Spinal cord (tissue), 10 donors: ENCODE measurements around the gene DGKE. TPM values are rescaled to one million over a fixed set of nuclear protein-coding genes. Genes with fewer than 3 reads are reported as not detected.
A peak's percentile ranks its signal among the peaks of the same experiment; 100 is the strongest.

ENCODE experiments used
- DNase-seq, 6 donors: peaks; one replicate each; pipeline versions ENCODE4 v3.0.0 to v3.0.0-alpha.2; 2013 to 2015; ENCODE audit warnings: low spot score in 6 of 6, low read depth in 4 of 6
- H3K27ac ChIP-seq: one replicate; pipeline ENCODE4 v1.5.1; 2013; ENCODE audit warnings: low read depth, low read length, control low read depth
- H3K27me3 ChIP-seq: one replicate; pipeline ENCODE4 v1.6.1; 2013; ENCODE audit warnings: low read length; ENCODE audit not compliant: control insufficient read depth, insufficient read depth
- H3K36me3 ChIP-seq: one replicate; pipeline ENCODE4 v1.6.1; 2013; ENCODE audit warnings: low read length; ENCODE audit not compliant: control insufficient read depth, insufficient read depth
- H3K4me1 ChIP-seq: one replicate; pipeline ENCODE4 v1.6.1; 2013; ENCODE audit warnings: low read length; ENCODE audit not compliant: control insufficient read depth, insufficient read depth
- H3K4me3 ChIP-seq: one replicate; pipeline ENCODE4 v1.5.1; 2013; ENCODE audit warnings: low read depth, low read length, control low read depth
- H3K9me3 ChIP-seq: one replicate; pipeline ENCODE4 v1.6.1; 2013; ENCODE audit warnings: low read length; ENCODE audit not compliant: control insufficient read depth, insufficient read depth
- WGBS: methylation state at CpG from one replicate; pipeline ENCODE4 v1.1.5; 2013; ENCODE audit warnings: missing lambda C conversion rate; ENCODE audit not compliant: insufficient coverage; 5-methylcytosine and 5-hydroxymethylcytosine counted together
- long read RNA-seq, 4 donors: transcript quantifications; one replicate each; lab custom pipeline, GENCODE V29; 2026
- polyA plus RNA-seq, 2 donors: library from polyadenylated mRNA; unstranded; fragments of 120-200 nt; gene quantifications; one replicate each; pipeline ENCODE4 v1.2.1, GENCODE V29; 2013; ENCODE audit not compliant: insufficient read length in 2 of 2
- total RNA-seq, 2 donors: library from RNA; depleted of rRNA in 1 of 2; stranded (reverse); fragments of 120-200 nt in 1 of 2; fragments of >200 nt in 1 of 2; gene quantifications; one replicate each; pipeline versions ENCODE4 v1.2.3 to v1.2.4, GENCODE V29; 2013 to 2014
- donor health status: healthy.

DGKE gene
- total RNA-seq, result 10 to 100 TPM; 11.4 to 38.1 TPM
- 10 to 100 TPM; 11.0 to 12.0 TPM for polyA plus RNA-seq
- long read RNA-seq, donor 1, full-length matches to known transcripts, result 2 of 2 reads
- long read RNA-seq, donor 1, partial matches to known transcripts, result 0 of 2 reads
- long read RNA-seq, donor 1, other reads (novel, unspliced or antisense), result 0 of 2 reads
- long read RNA-seq, donor 2, partial matches to known transcripts, result 0 of 1 reads
- long read RNA-seq, donor 2, other reads (novel, unspliced or antisense), result 0 of 1 reads
- long read RNA-seq, donor 3, full-length matches to known transcripts, result 1 of 1 reads
- long read RNA-seq, donor 3, partial matches to known transcripts, result 0 of 1 reads
- long read RNA-seq, donor 3, other reads (novel, unspliced or antisense), result 0 of 1 reads
- long read RNA-seq, donor 4, result 0 reads

DNA sequence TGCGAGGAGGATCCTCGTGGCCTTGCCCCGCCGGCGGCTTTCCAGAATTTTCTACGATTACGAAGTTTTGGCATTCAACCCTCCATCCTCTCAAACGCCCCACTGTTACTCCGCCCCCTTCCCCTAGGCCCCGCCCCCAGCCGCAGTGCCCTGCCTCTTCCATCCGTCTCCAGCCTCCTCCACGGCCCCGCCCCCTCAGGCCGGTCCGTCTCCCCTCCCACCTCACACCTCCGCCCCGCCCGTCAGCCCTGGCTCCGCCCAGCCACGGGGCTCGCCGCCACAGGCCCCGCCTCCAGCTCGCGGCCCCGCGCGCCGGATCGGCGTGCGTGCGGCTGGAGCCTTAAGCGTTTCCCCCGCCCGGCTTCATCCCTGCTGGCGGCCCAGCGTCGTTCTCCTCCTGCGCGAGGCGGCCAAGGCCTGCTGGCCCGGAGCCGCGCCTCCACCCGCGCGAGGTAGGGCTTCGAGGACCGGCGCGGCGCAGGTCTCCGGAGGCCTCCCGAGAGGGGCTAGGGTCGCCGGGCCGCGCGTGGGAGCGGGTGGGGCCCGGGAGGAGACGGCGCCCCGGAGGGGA, at the start of gene DGKE, which contains the start of gene C17orf67:
TSS of gene DGKE (plus strand) at position 343 of the 571 bp plus-strand sequence. CDS start 645 bp downstream, outside the sequence.
TSS of gene C17orf67 (minus strand) at position 112 of the 571 bp plus-strand sequence. CDS start 18,110 bp downstream, outside the sequence.
- DNase-seq, result peak; percentile 74 to 99 (median 92)
- no peaks in the 10 kb centered on the region for H3K9me3 ChIP-seq
- peaks cover 21% of the 10 kb centered on the region for H3K4me1 ChIP-seq
- H3K27me3 ChIP-seq, result no peaks in the 10 kb centered on the region
- H3K36me3 ChIP-seq, result peaks cover 2% of the 10 kb centered on the region
- peak within 1 kb of the TSS; percentile 52 for H3K27ac ChIP-seq
- WGBS, result under 1% methylated on average over 66 of the region's 66 CpGs
- peak within 1 kb of the TSS; percentile 57 for H3K4me3 ChIP-seq

DNA sequence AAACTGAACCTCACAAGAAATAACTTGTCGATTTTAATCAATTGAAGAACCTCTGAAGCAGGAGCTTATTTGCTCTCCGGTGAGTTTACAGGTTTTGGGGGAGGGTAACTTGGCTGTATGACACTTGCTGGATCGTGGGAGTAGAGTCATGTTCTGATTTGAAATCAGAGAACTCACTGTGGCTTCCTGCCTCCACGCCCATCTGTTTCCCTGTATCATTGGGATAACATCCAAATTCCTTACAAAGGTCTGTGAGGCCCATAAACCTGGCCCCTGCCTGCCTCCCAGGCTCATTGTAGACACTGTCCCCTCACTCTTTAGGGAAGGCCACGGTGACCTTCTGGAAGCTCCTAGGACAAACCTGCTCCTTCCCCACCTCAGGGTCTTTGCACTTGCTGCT, 48.5 kb upstream of the DGKE start:
- Histone ChIP-seq H3K4me1 (peaks cover 3% of the 10 kb centered on the region), H3K36me3 (no peaks in the 10 kb centered on the region), H3K27ac (no peak overlapping the region), H3K27me3 (peaks cover 3% of the 10 kb centered on the region), H3K4me3 (no peak overlapping the region), H3K9me3 (no peaks in the 10 kb centered on the region)
- WGBS, result 83% methylated on average over 3 of the region's 5 CpGs
- no peak for DNase-seq

DNA sequence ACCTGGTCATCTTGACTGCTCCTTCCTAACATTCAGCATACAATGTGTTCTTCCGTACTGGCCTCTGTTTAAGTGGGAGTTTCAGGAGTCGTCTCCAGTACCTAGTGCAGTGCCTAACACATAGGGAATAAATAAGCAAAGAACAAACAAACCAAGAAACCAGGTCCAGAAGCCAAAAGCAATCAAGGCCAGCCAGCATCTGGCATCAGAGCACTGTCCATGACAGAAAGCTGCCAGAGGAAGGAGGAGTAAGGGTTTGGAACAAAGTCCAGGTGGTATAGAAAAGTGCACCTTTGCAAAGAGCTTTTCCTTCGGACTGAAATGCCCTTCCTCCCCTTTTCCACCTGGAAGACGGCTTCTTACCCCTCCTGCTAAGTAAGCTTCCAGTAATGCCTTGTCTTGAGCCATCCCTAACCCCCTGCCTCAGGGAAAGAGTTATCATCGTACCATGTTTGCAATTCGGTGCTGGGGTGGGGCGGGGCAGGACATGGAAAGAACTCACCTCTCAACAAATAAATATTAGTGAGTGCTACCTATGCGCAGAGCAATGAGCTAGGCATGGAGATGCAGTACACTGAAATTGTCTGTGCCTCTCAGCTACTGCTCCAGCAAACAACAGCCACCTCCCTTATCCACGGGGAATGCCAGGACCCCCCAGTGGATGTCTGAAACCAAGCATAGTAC, 47.8 kb upstream of the DGKE start:
- Histone ChIP-seq H3K4me3 (no peak overlapping the region), H3K36me3 (no peaks in the 10 kb centered on the region), H3K4me1 (no peaks in the 10 kb centered on the region), H3K27me3 (peaks cover under 1% of the 10 kb centered on the region), H3K27ac (no peak overlapping the region), H3K9me3 (no peaks in the 10 kb centered on the region)
- no peak for DNase-seq
- 82% methylated on average over 4 of the region's 9 CpGs for WGBS

DNA sequence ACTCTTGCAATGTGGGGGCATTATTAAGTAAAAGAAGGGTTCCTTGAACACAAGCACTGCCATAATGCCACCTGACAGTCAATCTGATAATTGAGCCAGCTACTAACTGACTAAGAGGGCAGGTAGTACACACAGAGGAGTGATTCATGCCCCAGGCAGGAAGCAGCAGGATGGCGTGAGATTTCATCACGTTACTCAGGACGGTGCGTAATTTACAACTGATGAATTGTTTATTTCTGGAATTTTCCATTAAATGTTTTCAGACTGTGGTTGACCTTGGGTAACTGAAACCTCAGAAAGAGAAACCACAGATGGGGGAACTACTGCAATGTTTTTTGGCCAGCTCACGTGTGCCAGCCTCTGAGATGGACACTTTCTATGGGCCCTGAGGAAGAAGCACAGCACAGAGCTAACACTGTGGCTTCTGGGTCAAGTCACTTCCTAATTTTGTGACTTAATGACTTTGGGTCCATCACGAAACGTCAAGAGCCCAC, 46.9 kb upstream of the DGKE start:
- Histone ChIP-seq H3K4me1 (no peaks in the 10 kb centered on the region), H3K9me3 (no peaks in the 10 kb centered on the region), H3K27me3 (no peaks in the 10 kb centered on the region), H3K27ac (no peak overlapping the region), H3K36me3 (no peaks in the 10 kb centered on the region), H3K4me3 (no peak overlapping the region)
- WGBS, result 78% methylated on average over 1 of the region's 7 CpGs
- DNase-seq, result no peak

DNA sequence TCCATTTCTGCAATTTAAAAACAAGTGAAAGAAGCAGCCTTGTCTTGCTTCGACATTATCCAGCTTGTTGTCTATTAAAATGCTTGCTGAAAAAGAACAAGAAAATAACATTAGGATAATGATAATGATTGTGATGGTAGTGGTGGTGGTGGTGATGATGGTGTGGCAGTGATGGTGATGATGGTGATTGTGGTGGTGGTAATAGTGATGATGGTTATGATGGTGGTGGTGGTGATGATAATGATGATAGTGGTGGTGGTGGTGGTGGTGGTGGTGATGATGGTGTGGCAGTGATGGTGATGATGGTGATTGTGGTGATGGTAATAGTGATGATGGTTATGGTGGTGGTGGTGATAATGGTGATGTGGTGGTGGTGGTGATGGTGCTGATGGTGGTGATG, 41.7 kb upstream of the DGKE start:
- Histone ChIP-seq H3K9me3 (no peaks in the 10 kb centered on the region), H3K4me1 (no peaks in the 10 kb centered on the region), H3K27me3 (no peaks in the 10 kb centered on the region), H3K36me3 (no peaks in the 10 kb centered on the region), H3K27ac (no peak overlapping the region), H3K4me3 (no peak overlapping the region)
- no peak for DNase-seq
- WGBS, result 100% methylated on average over 1 of the region's 1 CpG

DNA sequence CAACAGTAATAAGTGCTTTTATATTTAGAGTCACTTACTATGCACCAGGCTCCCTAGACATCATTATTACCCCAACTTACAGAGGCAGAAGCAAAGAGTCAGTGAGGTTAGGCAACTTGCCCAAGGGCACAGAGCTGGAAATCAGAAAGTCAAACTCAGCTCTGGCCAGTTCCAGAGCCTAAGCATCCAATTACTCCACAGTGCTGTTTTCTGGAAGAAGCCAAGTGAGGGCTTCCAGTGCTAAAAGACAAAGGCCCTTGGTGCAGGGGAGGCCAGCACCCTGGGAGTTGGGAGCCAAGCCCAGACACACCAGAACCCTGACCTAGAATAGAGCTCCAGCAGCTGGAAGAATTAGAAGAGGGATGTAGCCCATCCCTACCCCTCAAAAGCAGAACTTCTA, 40.4 kb upstream of the DGKE start:
- Histone ChIP-seq H3K27ac (no peak overlapping the region), H3K4me1 (no peaks in the 10 kb centered on the region), H3K36me3 (no peaks in the 10 kb centered on the region), H3K9me3 (no peaks in the 10 kb centered on the region), H3K27me3 (no peaks in the 10 kb centered on the region), H3K4me3 (no peak overlapping the region)
- no peak for DNase-seq

DNA sequence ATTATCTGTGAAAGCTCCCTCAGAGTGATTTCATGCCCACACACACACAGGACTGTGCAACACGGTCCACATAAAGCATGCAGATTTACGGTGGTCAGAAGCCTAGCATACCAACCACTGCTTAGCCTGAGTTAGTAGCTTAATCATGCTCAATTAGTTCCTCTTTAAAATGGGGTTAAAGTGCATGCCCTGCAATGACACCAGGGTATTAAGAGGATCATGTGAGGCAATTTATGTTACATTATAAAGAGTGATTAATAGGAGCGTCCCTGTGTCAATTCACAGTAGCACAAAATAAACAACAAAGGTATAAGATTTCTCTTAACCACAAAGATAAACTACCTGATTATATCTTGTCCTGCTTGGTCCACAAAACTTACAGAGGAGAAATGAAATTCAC, 40.0 kb upstream of the DGKE start:
- Histone ChIP-seq H3K4me3 (no peak overlapping the region), H3K27me3 (no peaks in the 10 kb centered on the region), H3K4me1 (no peaks in the 10 kb centered on the region), H3K27ac (no peak overlapping the region), H3K9me3 (no peaks in the 10 kb centered on the region), H3K36me3 (no peaks in the 10 kb centered on the region)
- no peak for DNase-seq
- WGBS, result 0% methylated on average over 1 of the region's 3 CpGs

DNA sequence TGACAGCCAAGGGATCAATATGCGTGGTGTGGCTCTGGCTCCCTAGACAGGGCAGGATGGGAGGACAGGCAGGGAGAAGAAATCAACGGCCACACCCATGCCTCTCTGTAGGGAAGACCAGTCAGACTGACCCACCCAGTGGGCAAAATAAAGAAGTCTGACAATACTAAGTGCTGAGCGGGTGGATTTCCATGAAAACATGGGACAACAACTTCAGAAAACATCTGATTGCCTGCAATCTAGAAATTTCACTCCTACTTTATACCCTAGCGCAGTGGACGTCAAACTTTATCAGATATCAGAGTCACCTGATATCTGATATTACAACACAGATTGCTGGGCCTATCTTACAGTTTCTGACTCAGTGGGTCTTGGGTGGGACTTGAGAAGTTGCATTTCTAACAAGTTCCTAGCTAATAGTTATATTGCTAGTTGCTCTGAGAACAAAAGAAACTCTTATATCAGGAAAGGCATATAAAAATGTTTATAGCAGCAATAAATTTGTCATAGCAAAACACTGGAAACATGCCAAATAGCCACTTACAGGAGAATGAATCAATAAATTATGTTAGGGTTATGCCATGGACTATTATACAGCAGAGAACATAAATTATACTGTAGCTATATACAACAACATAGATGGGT, 38.6 kb upstream of the DGKE start:
- Histone ChIP-seq H3K27me3 (no peaks in the 10 kb centered on the region), H3K27ac (no peak overlapping the region), H3K4me3 (no peak overlapping the region), H3K9me3 (no peaks in the 10 kb centered on the region), H3K4me1 (no peaks in the 10 kb centered on the region), H3K36me3 (no peaks in the 10 kb centered on the region)
- 82% methylated on average over 3 of the region's 5 CpGs for WGBS
- DNase-seq, result no peak

DNA sequence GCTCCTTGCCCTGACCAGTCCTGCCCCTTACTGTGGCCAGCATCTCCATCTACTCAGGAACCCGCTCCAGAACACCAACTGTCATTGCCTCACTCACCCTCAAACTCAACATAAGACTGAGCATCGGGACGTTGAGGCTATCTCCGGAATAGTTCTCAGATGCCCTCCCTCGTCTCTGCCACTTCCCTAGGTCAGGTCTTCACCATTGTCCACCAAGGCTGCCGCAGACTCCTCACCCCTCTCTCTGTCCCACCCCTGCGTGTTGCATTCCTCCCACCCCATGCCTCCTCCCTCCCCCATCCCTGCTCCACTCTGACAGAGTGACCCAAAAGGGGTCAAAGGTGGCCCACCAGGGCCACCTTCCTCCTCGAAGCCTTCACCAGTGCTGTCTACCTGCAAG, 37.4 kb upstream of the DGKE start:
- no peak for DNase-seq
- Histone ChIP-seq H3K27me3 (no peaks in the 10 kb centered on the region), H3K36me3 (no peaks in the 10 kb centered on the region), H3K4me3 (no peak overlapping the region), H3K9me3 (no peaks in the 10 kb centered on the region), H3K4me1 (no peaks in the 10 kb centered on the region), H3K27ac (no peak overlapping the region)
- WGBS, result 99% methylated on average over 8 of the region's 8 CpGs
